Astrocyte (in vitro differentiated cells and primary cell): ENCODE results near the gene EIF2B5.

Experiments used
- CTCF ChIP-seq: IDR thresholded peaks from 2 replicates; pipeline ENCODE4 v1.5.1; 2011; ENCODE audit warnings: low read depth, mild to moderate bottlenecking, inconsistent platforms, low read length, moderate library complexity; ENCODE audit not compliant: insufficient read depth
- EZH2 ChIP-seq: IDR thresholded peaks from 2 replicates; pipeline ENCODE4 v1.6.1; 2012; ENCODE audit warnings: mild to moderate bottlenecking, low read length, inconsistent platforms; ENCODE audit not compliant: insufficient read depth

DNA sequence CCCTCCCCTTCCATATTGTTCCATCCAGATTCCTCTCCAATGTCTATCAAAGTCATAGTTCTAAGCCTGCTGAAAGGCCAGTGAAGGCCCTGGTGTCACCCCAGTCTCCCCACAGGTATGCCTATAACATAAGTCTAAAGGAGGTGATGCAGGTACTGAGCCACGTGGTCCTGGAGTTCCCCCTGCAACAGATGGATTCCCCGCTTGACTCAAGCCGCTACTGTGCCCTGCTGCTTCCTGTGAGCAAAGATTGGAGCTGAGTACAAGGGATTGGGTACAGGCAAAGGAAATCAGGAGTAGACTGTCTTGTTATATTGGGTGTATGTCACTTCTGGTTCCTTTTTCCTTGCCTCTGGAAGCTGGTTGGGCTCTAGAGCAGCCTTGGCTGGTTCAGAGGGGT, 8.2 kb downstream of the EIF2B5 start:
- TF ChIP-seq CTCF = no peak
- TF ChIP-seq EZH2 = no peak
